GM12878 (cell line): Measurements from ENCODE around the gene LRIT1.

Source experiments
- BHLHE40 ChIP-seq, 2 experiments: fragments of 450-650 bp in 1 of 2; IDR thresholded peaks; 2 replicates each; pipeline ENCODE4 v1.6.1; 2011 to 2017; ENCODE audit warnings: low read depth in 2 of 2, borderline replicate concordance in 1 of 2, improper control_type of control experiment in 1 of 2, low read length in 1 of 2, mild to moderate bottlenecking in 1 of 2
- CREB1 ChIP-seq: IDR thresholded peaks from 2 replicates; pipeline ENCODE4 v1.6.1; 2012; ENCODE audit warnings: low read depth, mild to moderate bottlenecking, inconsistent platforms
- CTCF ChIP-seq, 3 experiments: IDR thresholded peaks in 2 of 3; conservative IDR thresholded peaks in 1 of 3; 2 replicates each; pipeline ENCODE4 v1.5.1; 2011; ENCODE audit warnings: low read depth in 3 of 3, low read length in 3 of 3, mild to moderate bottlenecking in 3 of 3, control low read depth in 2 of 3, moderate library complexity in 2 of 3, inconsistent platforms in 1 of 3, mixed read lengths in 1 of 3; ENCODE audit not compliant: control insufficient read depth in 2 of 3, insufficient read depth in 1 of 3; ENCODE audit errors: extremely low read depth in 1 of 3
- EZH2 ChIP-seq: IDR thresholded peaks from 2 replicates; pipeline ENCODE4 v1.6.1; 2012; ENCODE audit warnings: low read depth, mild to moderate bottlenecking, control low read depth, inconsistent platforms, low read length, borderline replicate concordance; ENCODE audit not compliant: control insufficient read depth
- NR2F1 ChIP-seq: fragments of 450-650 bp; conservative IDR thresholded peaks from 2 replicates; pipeline ENCODE4 v1.6.1; 2017; ENCODE audit warnings: mild to moderate bottlenecking
- RFX5 ChIP-seq: IDR thresholded peaks from 2 replicates; pipeline ENCODE4 v1.6.1; 2011; ENCODE audit warnings: low read depth, low read length, improper control_type of control experiment
- TARDBP ChIP-seq: IDR thresholded peaks from 2 replicates; pipeline ENCODE4 v1.6.1; 2016; ENCODE audit warnings: borderline replicate concordance

GRCh38 chr10:84234479-84234878 is 6.9 kb downstream of the LRIT1 start:
- TF ChIP-seq RFX5 (no peak), NR2F1 (no peak), BHLHE40 (IDR thresholded peaks at IDR 0.05; ENCODE audit: borderline replicate concordance in 1 of 2, low read depth in 2 of 2, low read length in 1 of 2) (no peak), CTCF (IDR thresholded peaks at IDR 0.05 in 2 of 3, conservative IDR thresholded peaks at IDR 0.05 in 1 of 3; ENCODE audit: control insufficient read depth in 2 of 3, extremely low read depth in 1 of 3, insufficient read depth in 1 of 3, low read depth in 3 of 3, low read length in 3 of 3) (no peak), CREB1 (no peak), EZH2 (no peak), TARDBP (no peak)
